GM12878 (cell line): Measurements from ENCODE around the gene CCNL2. TPM values are rescaled to one million over a fixed set of nuclear protein-coding genes. Genes with fewer than 3 reads are reported as not detected.

Source experiments
- BRCA1 ChIP-seq: IDR thresholded peaks from 2 replicates; pipeline ENCODE4 v1.6.1; 2011; ENCODE audit warnings: low read depth, low read length, improper control_type of control experiment
- CEBPZ ChIP-seq: fragments of 150-350 bp; IDR thresholded peaks from 2 replicates; pipeline ENCODE4 v1.6.1; 2016; ENCODE audit warnings: low read depth, low read length
- CHD1 ChIP-seq: IDR thresholded peaks from 2 replicates; pipeline ENCODE4 v1.6.1; 2012; ENCODE audit warnings: low read depth, low read length, improper control_type of control experiment
- CHD2 ChIP-seq: IDR thresholded peaks from 2 replicates; pipeline ENCODE4 v1.6.1; 2011; ENCODE audit warnings: low read depth, low read length, improper control_type of control experiment, borderline replicate concordance
- CREB1 ChIP-seq: IDR thresholded peaks from 2 replicates; pipeline ENCODE4 v1.6.1; 2012; ENCODE audit warnings: low read depth, mild to moderate bottlenecking, inconsistent platforms
- E2F4 ChIP-seq: IDR thresholded peaks from 2 replicates; pipeline ENCODE4 v1.6.1; 2012; ENCODE audit warnings: low read depth, low read length, improper control_type of control experiment
- EZH2 ChIP-seq: IDR thresholded peaks from 2 replicates; pipeline ENCODE4 v1.6.1; 2012; ENCODE audit warnings: low read depth, mild to moderate bottlenecking, control low read depth, inconsistent platforms, low read length, borderline replicate concordance; ENCODE audit not compliant: control insufficient read depth
- GABPA ChIP-seq: IDR thresholded peaks from 2 replicates; pipeline ENCODE4 v1.6.1; 2014; ENCODE audit warnings: antibody characterized with exemption, low read depth, mild to moderate bottlenecking, inconsistent platforms
- HDGF ChIP-seq: fragments of 450-650 bp; IDR thresholded peaks from 2 replicates; pipeline ENCODE4 v1.6.1; 2016; ENCODE audit warnings: antibody characterized with exemption
- IKZF1 ChIP-seq: fragments of 450-650 bp; conservative IDR thresholded peaks from 2 replicates; pipeline ENCODE4 v1.6.1; 2017; ENCODE audit warnings: antibody characterized with exemption, mild to moderate bottlenecking
- MTA3 ChIP-seq: IDR thresholded peaks from 2 replicates; pipeline ENCODE4 v1.6.1; 2012; ENCODE audit warnings: low read length, inconsistent platforms, borderline replicate concordance
- MXI1 ChIP-seq: fragments of 150-350 bp; IDR thresholded peaks from 2 replicates; pipeline ENCODE4 v1.6.1; 2011; ENCODE audit warnings: low read depth, mild to moderate bottlenecking, inconsistent platforms, low read length, improper control_type of control experiment
- NR2C1 ChIP-seq: fragments of 450-650 bp; IDR thresholded peaks from 2 replicates; pipeline ENCODE4 v1.6.1; 2017; ENCODE audit warnings: antibody characterized with exemption, mild to moderate bottlenecking, moderate library complexity
- NR2C2 ChIP-seq: IDR thresholded peaks from 2 replicates; pipeline ENCODE4 v1.6.1; 2011; ENCODE audit warnings: borderline replicate concordance, low read depth; ENCODE audit not compliant: control insufficient read depth, insufficient read length
- PAX8 ChIP-seq: fragments of 450-650 bp; IDR thresholded peaks from 2 replicates; pipeline ENCODE4 v1.6.1; 2017; ENCODE audit warnings: mild to moderate bottlenecking, moderate library complexity
- POU2F2 ChIP-seq: IDR thresholded peaks from 3 replicates; pipeline ENCODE4 v1.6.1; 2011; ENCODE audit warnings: low read depth, mild to moderate bottlenecking, low read length, borderline replicate concordance
- RB1 ChIP-seq: fragments of 450-650 bp; formaldehyde crosslinking; IDR thresholded peaks from 2 replicates; pipeline ENCODE4 v1.6.1; 2017; ENCODE audit warnings: mild to moderate bottlenecking, borderline replicate concordance
- RBBP5 ChIP-seq: fragments of 200-600 bp; sonication (generic); conservative IDR thresholded peaks from 2 replicates; pipeline ENCODE4 v1.6.1; 2016
- RCOR1 ChIP-seq: conservative IDR thresholded peaks from 2 replicates; pipeline ENCODE4 v1.6.1; 2012; ENCODE audit warnings: low read depth, low read length, improper control_type of control experiment
- SIN3A ChIP-seq: IDR thresholded peaks from 2 replicates; pipeline ENCODE4 v1.6.1; 2012; ENCODE audit warnings: low read depth, low read length, improper control_type of control experiment
- SMARCA5 ChIP-seq: fragments of 450-650 bp; IDR thresholded peaks from 2 replicates; pipeline ENCODE4 v1.6.1; 2017; ENCODE audit warnings: mild to moderate bottlenecking
- SPI1 ChIP-seq: IDR thresholded peaks from 2 replicates; pipeline ENCODE4 v1.6.1; 2011; ENCODE audit warnings: low read depth, mild to moderate bottlenecking, low read length, moderate library complexity, borderline replicate concordance; ENCODE audit not compliant: insufficient read depth
- SREBF2 ChIP-seq: IDR thresholded peaks from 2 replicates; pipeline ENCODE4 v1.6.1; 2012; ENCODE audit warnings: mild to moderate bottlenecking, low read length
- SRF ChIP-seq, 2 experiments: IDR thresholded peaks; 2 replicates each; pipeline ENCODE4 v1.6.1; 2011; ENCODE audit warnings: low read depth in 2 of 2, low read length in 2 of 2, mild to moderate bottlenecking in 1 of 2, moderate library complexity in 1 of 2
- STAT3 ChIP-seq: IDR thresholded peaks from 2 replicates; pipeline ENCODE4 v1.6.1; 2011; ENCODE audit warnings: low read depth, low read length, improper control_type of control experiment
- SUPT20H ChIP-seq: IDR thresholded peaks from 2 replicates; pipeline ENCODE4 v1.6.1; 2011; ENCODE audit warnings: low read depth, mild to moderate bottlenecking, low read length, moderate library complexity, borderline replicate concordance; ENCODE audit not compliant: control insufficient read depth
- TBL1XR1 ChIP-seq: IDR thresholded peaks from 2 replicates; pipeline ENCODE4 v1.6.1; 2012; ENCODE audit warnings: low read depth, low read length, improper control_type of control experiment
- ZNF24 ChIP-seq: fragments of 450-650 bp; IDR thresholded peaks from 2 replicates; pipeline ENCODE4 v1.6.1; 2017; ENCODE audit warnings: antibody characterized with exemption, mild to moderate bottlenecking
- ZSCAN29 ChIP-seq: fragments of 450-650 bp; IDR thresholded peaks from 2 replicates; pipeline ENCODE4 v1.6.1; 2017; ENCODE audit warnings: mild to moderate bottlenecking, moderate library complexity
- ZZZ3 ChIP-seq: IDR thresholded peaks from 2 replicates; pipeline ENCODE4 v1.6.1; 2011; ENCODE audit warnings: low read depth; ENCODE audit not compliant: control insufficient read depth, insufficient read length
- polyA plus RNA-seq, 11 experiments: library from polyadenylated mRNA; depleted of rRNA in 4 of 11; unstranded in 6 of 11; stranded (reverse) in 5 of 11; fragments of >200 nt; fragmentation: Nextera tagmentation in 4 of 11; fragmentation: Illumina TruSeq in 1 of 11; extraction: Ambion mirVana in 4 of 11; extraction: Trizol in 1 of 11; gene quantifications; 1 replicate in 1 of 11; 2 replicates in 10 of 11; pipeline versions ENCODE4 v1.2.1 to v1.2.3, GENCODE V29; 2011 to 2016; ENCODE audit warnings: inconsistent platforms in 2 of 11, missing spikeins in 2 of 11, low read depth in 1 of 11
- total RNA-seq, 4 experiments: library from RNA; depleted of rRNA in 3 of 4; stranded (reverse); fragments of >200 nt in 3 of 4; fragmentation: Illumina TruSeq in 1 of 4; extraction: Trizol in 1 of 4; gene quantifications; 2 replicates each; pipeline versions ENCODE4 v1.2.1 to v1.2.3, GENCODE V29; 2013 to 2021

CCNL2 gene
- total and polyA plus RNA-seq, 10 of the 15 experiments (the other 5 are each of a cell fraction or from before 2014, with no cell fraction given), result 2.1 to 143 (median 101) TPM

GRCh38 chr1:1422465-1423244 is 23.5 kb upstream of the CCNL2 start (continued):
- TF ChIP-seq TBL1XR1 (no peak), NR2C2 (no peak), SREBF2 (no peak), SIN3A (no peak), POU2F2 (peak; percentile 53; the same call in 1 of the 3 replicates), SMARCA5 (0 out of 2 replicates have a peak, but pooled peaks have one; percentile 36), CEBPZ (no peak), EZH2 (no peak), RB1 (no peak), SUPT20H (no peak), RCOR1 (no peak), CHD2 (no peak), SRF (IDR thresholded peaks at IDR 0.05; ENCODE audit: low read depth in 2 of 2, low read length in 2 of 2) (peak in 1 of 2 experiments; percentile 60; a peak in 1 of 4 replicates), PAX8 (no peak), ZZZ3 (no peak), BRCA1 (no peak), CHD1 (no peak), GABPA (no peak), NR2C1 (no peak), CREB1 (no peak), RBBP5 (no peak), ZNF24 (no peak), MTA3 (no peak), ZSCAN29 (no peak), HDGF (no peak), E2F4 (no peak), MXI1 (no peak), IKZF1 (peak; percentile 74), SPI1 (no peak), STAT3 (no peak)
